Measurements from ENCODE around the gene SENP3. TPM values are rescaled to one million over a fixed set of nuclear protein-coding genes. Genes with fewer than 3 reads are reported as not detected.

SENP3 gene
- total RNA-seq, 1 donor from 2014 or later = 57.6 TPM

GRCh38 chr17:7615265-7615747 is 53.6 kb downstream of the SENP3 start:
- intact Hi-C loops (cut with DNase I) = no loop called here
- Histone ChIP-seq H3K27me3 (no peaks in the 10 kb centered on the region), H3K4me3 (peak overlapping the region; percentile 51), H3K27ac (peak overlapping the region; percentile 86), H3K4me1 (peaks cover 30% of the 10 kb centered on the region), H3K36me3 (peaks cover 12% of the 10 kb centered on the region), H3K9me3 (no peaks in the 10 kb centered on the region)
- TF ChIP-seq CTCF (IDR thresholded peaks at IDR 0.05) = no peak
- DNase-seq (no peak), ATAC-seq (no peak)

- Histone ChIP-seq H3K9me3 (no peaks in the 10 kb centered on the region), H3K27me3 (no peaks in the 10 kb centered on the region), H3K27ac (peak overlapping the region; percentile 30), H3K4me1 (peaks cover 4% of the 10 kb centered on the region), H3K4me3 (no peak overlapping the region), H3K36me3 (no peaks in the 10 kb centered on the region)
- intact Hi-C loops (cut with DNase I) = no loop called here
- DNase-seq (no peak), ATAC-seq (no peak)
- TF ChIP-seq CTCF (IDR thresholded peaks at IDR 0.05) = no peak
Measured at GRCh38 chr17:7618608-7619007, 56.9 kb downstream of the SENP3 start.

- no peak for TF ChIP-seq CTCF (IDR thresholded peaks at IDR 0.05)
- Histone ChIP-seq H3K27me3 (no peaks in the 10 kb centered on the region), H3K4me3 (no peak overlapping the region), H3K36me3 (peaks cover 3% of the 10 kb centered on the region), H3K27ac (no peak overlapping the region), H3K9me3 (no peaks in the 10 kb centered on the region), H3K4me1 (no peaks in the 10 kb centered on the region)
- intact Hi-C loops (cut with DNase I) = no loop called here
- ATAC-seq (no peak), DNase-seq (no peak)
Measured at GRCh38 chr17:7620835-7621234, 59.1 kb downstream of the SENP3 start.

Other genes starting within 250 kb of the SENP3 start
- 62.9 TPM for gene GPS2, start 246.6 kb upstream of the SENP3 start, total RNA-seq
- 37.6 TPM for gene NEURL4, start 232.6 kb upstream of the SENP3 start, total RNA-seq
- gene ACAP1, start 225.4 kb upstream of the SENP3 start, total RNA-seq = 23.2 TPM
- 8.9 TPM for gene KCTD11, start 209.8 kb upstream of the SENP3 start, total RNA-seq
- not detected for gene TMEM95, start 206.8 kb upstream of the SENP3 start, total RNA-seq
- 5.8 TPM for gene TNK1, start 180.8 kb upstream of the SENP3 start, total RNA-seq
- gene PLSCR3, start 167.4 kb upstream of the SENP3 start, total RNA-seq = 30.3 TPM
- gene TMEM256, start 157.8 kb upstream of the SENP3 start, total RNA-seq = 45.2 TPM
- 11.7 TPM for gene NLGN2, start 154.1 kb upstream of the SENP3 start, total RNA-seq
- gene SPEM1, start 141.6 kb upstream of the SENP3 start, total RNA-seq = not detected
- gene SPEM2, start 136.3 kb upstream of the SENP3 start, total RNA-seq = not detected
- not detected for gene SPEM3, start 133.1 kb upstream of the SENP3 start, total RNA-seq
- 7.4 TPM for gene TMEM102, start 126.5 kb upstream of the SENP3 start, total RNA-seq
- gene FGF11, start 122.4 kb upstream of the SENP3 start, total RNA-seq = 1.1 TPM
- gene CHRNB1, start 116.9 kb upstream of the SENP3 start, total RNA-seq = 10.1 TPM
- gene ZBTB4, start 82.3 kb upstream of the SENP3 start, total RNA-seq = 84.7 TPM
- gene SLC35G6, start 80.5 kb upstream of the SENP3 start, total RNA-seq = not detected
- gene POLR2A, start 77.6 kb upstream of the SENP3 start, total RNA-seq = 105 TPM
- 75.7 TPM for gene TNFSF12, start 12.9 kb upstream of the SENP3 start, total RNA-seq
- 101 TPM for gene TNFSF13, start 3.2 kb upstream of the SENP3 start, total RNA-seq
- 398 TPM for gene CD68, start 17.7 kb downstream of the SENP3 start, total RNA-seq
- gene MPDU1, start 21.9 kb downstream of the SENP3 start, total RNA-seq = 58.2 TPM
- gene SOX15, start 28.2 kb downstream of the SENP3 start, total RNA-seq = 0.67 TPM
- gene FXR2, start 53.0 kb downstream of the SENP3 start, total RNA-seq = 39.3 TPM
- 81.7 TPM for gene SAT2, start 65.9 kb downstream of the SENP3 start, total RNA-seq
- gene SHBG, start 68.2 kb downstream of the SENP3 start, total RNA-seq = 0.87 TPM
- gene ATP1B2, start 89.0 kb downstream of the SENP3 start, total RNA-seq = 4.8 TPM
- 41.7 TPM for gene TP53, start 125.6 kb downstream of the SENP3 start, total RNA-seq
- 5.7 TPM for gene WRAP53, start 126.6 kb downstream of the SENP3 start, total RNA-seq
- gene EFNB3, start 143.3 kb downstream of the SENP3 start, total RNA-seq = 0.32 TPM
- gene DNAH2, start 155.8 kb downstream of the SENP3 start, total RNA-seq = 0.58 TPM